ENCODE results near the gene TIMM10B.
A peak's percentile ranks its signal among the peaks of the same experiment; 100 is the strongest.
"Not testable (repeated sequence)": the region's sequence is repeated elsewhere in the genome, so short reads cannot be mapped to it uniquely, and the experiment has no call there.

The TIMM10B gene

GRCh38 chr11:6505577-6506240 is 24.4 kb downstream of the TIMM10B start:
- DNase-seq (ENCODE audit: low read depth): peak; percentile 72

- DNase-seq (ENCODE audit: low read depth): no peak
Observed at GRCh38 chr11:6516865-6517264, 35.6 kb downstream of the TIMM10B start.

DNA sequence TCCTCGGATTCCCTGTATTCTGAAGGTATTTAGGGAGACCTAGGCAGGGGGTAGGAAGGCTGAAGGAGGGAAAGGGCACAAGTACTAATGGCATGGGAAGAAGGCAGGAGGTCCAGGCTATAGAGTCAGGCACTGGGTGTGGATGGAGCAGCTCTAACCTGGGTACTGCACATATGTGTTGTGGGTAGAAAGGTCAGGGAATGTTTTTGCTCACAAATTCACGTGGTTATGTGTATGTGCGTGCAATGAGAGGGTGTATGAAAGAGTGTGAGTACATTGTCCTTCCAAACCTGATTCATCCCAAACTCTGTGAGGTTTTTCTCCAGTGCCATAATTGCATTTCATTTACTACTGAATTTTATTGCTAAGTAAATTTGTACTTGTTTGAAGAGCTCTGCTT is 39.0 kb downstream of the TIMM10B start:
- no peak for DNase-seq (ENCODE audit: low read depth)

DNA sequence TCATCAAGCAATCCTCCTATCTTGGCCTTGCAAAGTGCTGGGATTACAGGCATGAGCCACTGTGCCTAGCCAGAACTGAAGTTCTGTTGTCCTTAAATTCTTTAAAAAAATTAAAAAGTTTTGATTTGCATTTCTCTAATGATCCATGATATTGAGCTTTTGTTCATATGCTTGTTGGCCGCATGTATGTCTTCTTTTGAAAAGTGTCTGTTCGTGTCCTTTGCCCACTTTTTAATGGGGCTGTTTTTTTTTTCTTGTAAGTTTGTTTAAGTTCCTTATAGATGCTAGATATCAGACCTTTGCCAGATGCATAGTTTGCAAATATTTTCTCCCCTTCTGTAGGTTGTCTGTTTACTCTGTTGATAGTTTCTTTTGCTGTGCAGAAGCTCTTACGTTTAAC is 40.6 kb downstream of the TIMM10B start:
- DNase-seq (ENCODE audit: low read depth): not testable (repeated sequence)

DNA sequence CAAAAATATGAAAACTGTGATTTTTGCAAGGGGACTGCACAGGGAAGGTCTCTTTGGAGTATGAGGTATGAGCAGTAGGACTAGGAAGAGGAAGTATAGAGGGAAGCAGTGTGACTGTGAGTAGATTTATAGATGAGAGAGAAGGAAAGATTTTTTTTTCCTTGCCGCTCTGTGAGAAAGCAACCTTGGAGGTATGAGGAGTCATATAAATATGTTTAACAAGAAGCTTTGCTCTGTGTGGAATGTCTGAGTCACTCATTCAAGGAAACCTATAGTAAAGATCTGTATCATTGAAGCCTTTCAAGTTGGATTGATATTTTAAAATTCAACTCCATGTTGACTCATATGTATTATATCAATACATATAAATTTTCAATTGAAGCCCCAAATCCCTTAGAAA is 42.0 kb downstream of the TIMM10B start:
- DNase-seq (ENCODE audit: low read depth): peak; percentile 87

DNA sequence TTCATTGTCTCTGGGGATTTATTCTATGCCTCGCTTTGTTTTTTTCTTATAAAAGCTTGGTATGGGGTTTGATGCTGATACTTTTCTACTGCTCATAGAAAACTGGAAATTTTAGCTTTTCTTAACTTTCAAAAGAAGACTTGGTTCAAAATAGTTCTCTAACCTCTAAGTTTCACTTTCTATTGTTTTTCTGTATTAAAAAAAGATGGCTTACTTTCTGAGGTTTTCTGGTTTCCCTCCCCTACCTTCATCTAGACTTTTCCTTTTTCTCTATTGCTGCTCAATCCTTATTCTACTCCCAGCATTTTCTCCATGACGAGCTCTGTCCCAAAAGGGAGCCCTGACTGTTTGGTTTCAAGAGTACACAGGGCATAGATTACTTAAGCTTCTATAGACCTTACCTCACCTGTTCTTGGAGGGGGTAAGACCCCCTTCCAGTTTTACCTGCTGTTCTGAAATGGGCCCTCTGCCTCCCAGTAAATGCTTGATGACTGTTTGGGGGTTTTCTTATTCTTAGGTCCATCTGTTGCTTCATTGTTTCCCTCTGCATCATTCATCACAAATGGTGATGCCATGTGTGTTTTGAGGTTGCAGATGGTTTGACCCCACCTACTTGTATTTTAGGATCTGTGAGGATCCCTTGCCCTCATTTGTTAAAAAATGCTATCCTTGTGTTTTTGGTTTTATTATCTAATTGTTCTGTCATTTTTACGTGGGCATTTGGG is 45.3 kb downstream of the TIMM10B start:
- no peak for DNase-seq (ENCODE audit: low read depth)

DNA sequence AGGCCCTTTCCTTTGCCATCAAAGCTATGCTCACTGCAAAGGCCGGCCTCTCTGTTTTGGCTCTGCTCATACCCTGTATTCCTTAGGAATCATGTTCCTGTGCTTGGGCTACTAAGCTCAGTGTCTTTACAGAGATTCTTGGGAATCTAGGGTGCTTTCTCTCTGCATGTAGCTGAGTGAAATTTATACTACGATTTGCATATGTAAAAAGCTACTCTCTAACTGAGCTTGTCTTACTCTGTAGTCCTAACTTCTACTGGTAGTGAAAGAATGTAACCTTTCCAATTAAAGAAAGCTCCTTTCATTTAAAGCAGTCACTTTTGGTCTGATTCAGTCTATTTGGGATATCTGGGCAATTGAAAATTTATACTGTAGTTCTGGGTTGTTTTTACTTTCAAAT is 48.0 kb downstream of the TIMM10B start:
- no peak for DNase-seq (ENCODE audit: low read depth)

DNA sequence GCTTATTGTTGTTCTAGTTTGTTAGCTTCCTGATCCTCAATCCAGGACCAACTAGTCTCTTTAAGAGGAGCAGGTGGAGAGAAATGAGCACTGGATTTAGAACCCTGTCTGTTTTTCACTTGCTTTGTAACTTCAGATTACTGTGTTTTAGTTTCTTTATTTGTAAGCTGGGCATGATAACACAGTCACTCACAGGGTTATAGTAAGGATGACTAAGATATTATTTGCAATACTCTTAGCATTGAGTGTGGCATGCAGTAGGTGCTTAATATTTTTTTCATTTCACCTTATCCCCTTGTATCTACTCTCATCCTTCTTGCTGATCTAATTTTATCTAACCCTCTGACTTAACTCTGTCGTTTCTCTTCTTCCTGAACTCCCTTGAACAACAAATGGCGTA is 49.5 kb downstream of the TIMM10B start:
- no peak for DNase-seq (ENCODE audit: low read depth)

- DNase-seq (ENCODE audit: low read depth): peak; percentile 41
Observed at GRCh38 chr11:6531267-6531752, 50.0 kb downstream of the TIMM10B start.

Data from iris pigment epithelial cell (primary cell).